ENCODE measurements around the gene SARDH.
A peak's percentile ranks its signal among the peaks of the same experiment; 100 is the strongest.

SARDH gene

DNA sequence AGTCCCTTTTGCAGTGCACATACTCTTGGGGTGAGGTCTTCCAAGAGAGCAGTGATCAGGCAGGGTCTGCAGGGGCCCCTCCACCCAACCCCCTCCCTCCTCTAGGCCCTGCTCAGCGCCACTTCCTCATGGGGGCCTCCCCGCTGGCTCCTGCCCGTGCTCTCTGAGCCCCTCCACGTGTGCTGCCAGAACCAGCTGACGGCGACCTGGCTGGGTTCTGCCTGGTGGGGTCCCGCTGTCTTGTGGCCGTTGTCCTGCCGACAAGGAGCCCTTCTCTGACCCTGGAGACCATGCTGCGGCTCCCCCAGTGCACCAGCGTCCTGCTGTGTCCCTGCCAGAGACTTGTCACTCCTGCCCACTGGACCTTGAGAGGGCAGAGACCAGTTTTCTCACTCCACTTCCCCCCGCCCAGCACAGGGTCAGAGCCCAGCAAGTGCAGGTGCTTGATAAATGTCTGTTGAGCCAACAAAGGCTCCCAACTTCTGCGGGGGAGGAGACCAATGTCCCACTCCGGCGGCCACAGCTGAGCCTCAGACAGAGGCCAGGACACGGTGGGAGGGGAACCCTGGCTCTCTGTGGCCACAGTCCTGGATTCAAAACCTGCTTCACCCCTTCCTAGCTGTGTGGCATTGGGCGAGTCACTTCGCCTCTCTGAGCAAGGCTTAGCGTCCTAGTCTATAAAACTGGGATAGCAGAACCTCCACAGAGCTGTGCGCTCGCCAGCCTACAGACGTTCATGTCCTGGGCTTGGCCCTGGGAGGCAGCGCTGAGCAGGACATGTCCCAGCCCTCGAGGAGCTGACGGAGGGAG is 24.8 kb downstream of the SARDH start:
- no peak for DNase-seq

DNA sequence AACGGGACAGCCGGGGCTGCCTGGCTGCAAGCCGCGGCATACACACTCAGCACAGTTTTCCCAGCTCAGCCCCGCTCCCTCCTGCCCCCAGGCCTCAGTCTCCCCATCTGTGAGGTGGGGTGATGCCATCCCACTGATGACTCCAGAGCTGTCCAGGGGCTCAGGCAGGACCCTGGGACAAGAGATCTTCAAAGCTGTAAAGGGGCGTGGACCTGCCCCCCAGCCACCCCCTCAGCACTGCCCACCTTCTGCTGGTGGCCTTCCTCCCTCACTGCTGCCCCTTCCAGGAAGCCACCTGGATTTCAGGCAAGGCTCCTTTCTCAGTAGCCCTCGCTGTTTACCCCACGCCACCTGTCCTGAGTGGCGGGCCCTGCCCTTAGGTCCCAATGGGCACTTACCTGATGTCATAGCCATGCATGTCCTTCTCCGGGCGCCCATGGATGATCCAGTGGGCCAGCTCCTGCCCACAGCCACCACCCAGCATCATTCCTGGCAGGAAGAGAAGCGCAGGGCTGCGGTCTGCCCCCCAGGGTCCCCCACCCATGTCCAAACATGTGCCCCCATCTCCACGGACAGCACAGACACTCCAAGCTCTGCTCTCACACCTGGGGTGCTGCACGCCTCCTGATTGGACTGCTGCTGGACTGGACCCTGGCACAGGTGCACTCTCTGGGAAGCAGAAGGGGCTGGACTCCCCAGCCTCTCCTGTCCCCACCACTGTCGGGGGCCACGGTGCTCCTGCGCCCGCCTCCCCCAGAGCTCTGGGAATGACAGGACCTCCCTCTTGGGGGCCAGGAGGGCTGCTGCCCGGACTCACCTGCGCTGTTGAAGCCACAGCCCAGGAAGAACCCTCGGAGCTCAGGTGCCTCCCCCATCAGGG is 25.7 kb downstream of the SARDH start:
- no peak for DNase-seq

DNA sequence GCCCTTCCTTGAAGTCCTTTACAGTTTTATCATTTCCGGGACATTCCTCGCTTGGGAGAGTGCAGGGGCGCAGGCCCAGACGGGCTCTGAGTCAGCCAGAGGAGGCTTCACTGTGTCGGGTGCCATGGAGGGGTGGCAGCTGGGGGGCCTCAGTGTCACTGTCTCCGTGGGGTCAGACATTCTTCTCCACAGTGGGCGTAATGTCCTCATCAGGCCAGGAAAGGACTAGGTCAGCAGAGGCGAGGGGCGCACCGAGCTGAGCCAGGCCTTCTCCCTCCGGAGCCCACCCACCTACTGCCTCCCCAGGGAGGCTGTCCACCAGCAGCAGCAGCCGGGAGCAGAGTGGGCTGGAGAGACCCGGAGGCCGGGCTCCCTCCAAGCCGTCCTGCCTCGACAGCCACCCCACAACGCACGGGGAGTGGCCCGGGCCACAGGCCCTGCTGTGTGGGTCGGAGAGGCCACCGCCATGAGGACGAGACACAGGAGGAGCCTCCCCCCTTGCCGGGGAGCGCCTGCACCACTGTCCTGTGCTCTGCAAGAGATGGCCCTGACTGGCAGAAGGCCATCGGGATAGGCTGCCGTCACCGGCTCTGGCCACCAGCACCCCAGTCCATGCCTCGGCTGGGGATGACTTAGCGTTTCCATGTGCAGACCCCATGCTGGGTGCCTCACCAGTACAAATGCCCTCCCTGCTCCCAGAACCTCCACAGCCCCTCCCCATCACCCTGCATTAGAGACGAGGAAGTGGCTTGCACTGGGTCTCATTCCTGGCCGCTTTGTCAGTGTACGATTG is 26.5 kb downstream of the SARDH start:
- DNase-seq = no peak

DNA sequence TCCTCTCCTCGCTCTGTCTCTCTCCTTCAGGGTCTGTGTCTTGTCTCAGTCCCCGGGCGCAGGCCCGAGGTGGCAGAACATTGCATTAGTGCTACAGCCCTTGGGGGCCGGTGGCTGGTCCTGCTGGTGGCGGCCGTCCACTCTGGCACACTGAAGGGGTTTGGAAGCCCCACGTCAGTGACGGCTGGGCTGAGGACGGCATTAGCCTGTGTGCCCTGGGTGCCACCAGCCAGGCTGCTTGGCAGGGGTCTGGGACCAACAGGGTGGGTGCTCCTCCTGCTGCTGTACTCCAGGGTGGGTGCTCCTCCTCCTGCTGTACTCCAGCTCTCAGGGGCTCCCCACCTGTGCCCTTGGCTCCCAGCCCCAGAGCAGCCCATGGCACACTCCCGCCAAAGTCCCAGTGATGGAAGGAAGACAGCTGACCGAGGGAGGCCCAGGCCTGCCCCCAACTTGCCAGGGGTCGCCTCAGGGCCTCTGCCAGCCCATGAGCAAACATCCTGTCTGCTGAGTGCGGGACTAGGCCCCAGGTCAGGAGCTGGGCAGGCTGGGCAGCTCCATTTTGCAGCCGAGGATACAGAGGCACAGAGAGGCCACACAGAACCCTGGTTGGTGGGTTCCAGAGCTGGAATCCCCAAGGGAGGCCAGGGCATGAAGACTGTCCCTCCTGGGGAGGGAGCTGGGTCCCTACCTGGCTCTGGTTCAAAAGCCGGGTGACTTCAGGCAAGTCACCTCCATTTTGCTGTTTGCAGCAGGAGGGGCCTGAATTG is 27.3 kb downstream of the SARDH start:
- no peak for DNase-seq

DNA sequence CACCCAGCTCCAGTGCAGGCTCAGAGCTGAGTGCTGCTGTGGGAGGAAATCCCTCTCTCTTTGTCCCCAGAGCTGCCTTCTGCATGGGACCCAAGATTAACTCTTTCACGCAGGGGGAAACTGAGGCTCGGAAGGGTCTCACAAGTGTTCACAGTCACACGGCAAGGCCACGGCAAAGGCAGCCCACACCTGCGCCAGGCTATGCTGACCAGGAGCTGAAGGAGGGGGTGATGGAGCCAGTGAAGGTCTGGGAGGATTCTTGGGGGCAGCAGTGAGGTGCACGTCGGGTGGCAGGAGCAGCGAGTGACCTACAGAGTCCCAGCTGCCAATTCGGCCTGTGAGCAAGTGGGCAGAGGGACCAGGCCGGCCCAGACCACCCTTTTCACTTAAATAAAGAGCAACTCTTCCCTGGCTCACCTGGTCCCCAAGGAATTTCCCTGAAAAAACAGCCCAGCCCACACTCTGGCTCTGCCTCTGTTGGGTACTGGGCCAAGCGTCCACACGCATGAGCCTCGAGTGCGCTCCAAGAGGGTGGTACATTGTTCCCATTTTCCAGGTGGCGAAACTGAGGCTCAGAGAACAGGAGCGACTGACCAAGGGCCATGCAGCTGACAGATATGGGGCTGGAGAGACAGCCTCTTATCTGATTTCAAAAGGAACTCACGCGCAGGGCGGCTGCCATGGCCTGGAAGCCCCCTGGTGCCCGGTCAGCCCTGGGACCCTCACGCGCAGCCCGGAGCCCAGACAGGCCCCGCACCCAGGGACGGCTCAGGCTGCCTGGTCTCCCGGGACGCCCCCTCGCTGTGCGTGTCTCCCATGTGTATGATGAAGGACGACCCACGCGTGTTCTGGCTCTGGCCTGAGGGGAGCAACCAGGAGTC is 28.2 kb downstream of the SARDH start:
- DNase-seq = no peak

DNA sequence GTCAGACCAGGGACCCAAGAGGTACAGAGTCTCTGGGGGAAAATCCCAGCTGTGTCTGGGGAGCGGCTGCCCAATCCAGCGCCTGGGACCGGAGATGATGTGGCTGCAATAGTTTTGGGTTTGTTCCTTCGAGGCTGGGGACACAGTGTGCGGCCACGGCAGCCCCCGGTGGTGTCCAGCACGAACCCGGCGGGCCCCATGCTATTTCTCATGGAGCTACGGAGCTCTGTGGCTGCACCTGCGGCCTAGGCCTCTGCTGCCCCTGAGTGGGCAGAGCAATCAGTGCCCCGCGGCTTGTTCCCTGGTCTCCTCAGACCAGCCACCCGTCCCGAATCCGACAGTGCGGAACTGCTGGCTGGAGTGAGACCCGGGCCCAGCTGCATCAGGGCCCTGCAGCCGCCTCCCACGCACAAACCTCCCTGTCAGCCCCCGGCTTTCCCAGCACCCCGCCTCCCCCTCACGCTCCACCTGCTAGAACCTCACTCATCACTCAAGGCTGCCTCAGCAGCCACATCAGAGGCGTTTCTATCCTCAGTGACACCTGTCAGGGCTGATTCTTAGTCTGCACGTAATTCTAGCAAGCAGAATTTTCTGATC is 29.0 kb downstream of the SARDH start:
- DNase-seq = peak; percentile 49

DNA sequence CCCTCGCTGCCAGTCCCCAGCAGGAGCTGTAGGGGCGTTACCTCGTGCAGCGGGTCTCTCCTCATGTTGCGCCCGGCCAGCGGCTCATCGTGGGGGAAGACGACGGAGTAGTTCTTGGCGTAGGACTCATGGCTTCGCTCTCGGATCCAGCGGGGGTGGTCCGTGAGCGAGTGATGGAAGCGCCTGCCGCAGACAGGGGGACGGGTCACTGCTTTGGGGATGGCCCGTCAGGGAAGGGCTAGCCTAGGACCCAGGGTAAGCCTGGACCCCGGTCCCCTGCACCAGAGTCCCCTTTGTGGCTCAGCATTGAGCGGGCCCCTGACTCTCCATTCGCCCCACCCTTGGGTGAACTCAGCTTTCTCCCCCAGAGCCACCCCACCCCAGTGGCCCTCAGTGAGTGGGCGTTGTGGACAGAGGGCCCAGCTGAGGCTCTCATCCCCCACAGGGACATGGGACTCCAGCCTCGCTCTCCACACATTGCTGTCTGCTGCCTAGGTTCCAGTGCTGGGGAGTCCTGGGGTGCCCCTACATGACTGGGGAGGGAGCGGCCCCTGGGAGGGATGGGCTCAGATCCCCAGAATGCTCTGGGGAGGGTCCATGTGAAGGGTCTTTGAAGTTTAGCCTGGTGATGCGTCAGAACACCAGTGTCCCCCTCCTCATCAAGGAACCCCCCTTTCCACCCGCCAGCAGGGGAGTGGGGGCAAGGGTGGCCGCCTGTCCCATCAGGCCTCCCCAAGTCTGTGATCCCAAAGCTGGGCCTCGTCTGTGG is 29.7 kb downstream of the SARDH start:
- DNase-seq = no peak

DNA sequence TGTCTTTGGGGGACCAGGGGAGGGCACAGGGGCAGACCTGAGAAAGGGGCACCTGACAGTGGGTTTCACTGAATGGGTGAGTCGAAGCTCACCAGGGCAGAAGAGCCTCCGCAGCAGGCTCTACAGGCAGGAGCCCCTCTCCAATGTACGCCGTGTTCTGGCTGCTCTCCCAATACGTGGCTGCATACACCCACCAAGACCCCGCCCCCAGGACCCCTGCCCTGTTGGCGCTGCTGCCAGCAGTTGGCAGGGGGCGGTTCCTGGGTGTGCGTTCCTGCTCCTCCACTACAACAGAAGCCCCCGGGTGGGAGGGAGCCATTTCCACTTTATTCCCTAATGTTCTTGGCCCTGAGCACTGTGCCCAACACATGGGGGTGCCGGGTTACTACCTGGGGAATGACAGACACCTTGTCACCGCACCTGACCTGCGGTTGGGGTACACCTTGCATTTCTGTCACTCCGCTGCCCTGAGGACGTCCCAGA is 30.3 kb downstream of the SARDH start:
- DNase-seq = no peak

DNA sequence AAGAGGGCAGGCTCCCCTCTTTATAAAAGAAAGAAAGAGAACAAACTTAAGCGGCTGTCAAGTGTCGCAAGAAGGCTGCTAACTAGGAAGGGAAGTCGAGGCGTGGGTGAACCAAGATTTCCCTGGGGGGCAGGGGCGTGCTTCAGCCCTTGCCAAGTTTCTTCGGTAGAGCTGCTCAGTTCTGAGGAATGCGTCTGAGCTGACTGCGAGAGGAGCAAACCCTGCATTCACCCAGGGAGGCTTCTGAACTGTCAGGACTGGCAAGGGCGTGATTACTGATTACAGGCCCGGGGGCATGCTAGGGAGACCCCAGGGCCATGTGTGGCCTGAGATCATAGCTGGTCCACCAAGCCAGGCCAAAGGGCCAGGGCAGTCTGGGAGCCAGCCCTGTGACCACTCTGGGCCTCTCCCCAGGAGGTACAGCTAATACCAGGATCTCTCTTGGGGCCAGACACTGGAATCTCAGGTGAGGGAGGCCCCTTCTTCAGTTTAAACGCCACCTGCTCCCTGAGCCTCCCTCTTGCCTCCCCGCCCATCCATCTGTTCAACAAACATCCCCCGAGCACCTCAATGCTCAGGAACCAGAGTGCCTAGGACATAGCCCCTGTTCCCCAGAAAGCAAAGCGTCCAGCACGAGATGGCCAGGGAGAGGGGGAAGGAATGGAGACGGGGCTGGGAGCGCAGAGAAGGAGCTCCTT is 30.9 kb downstream of the SARDH start:
- no peak for DNase-seq

DNA sequence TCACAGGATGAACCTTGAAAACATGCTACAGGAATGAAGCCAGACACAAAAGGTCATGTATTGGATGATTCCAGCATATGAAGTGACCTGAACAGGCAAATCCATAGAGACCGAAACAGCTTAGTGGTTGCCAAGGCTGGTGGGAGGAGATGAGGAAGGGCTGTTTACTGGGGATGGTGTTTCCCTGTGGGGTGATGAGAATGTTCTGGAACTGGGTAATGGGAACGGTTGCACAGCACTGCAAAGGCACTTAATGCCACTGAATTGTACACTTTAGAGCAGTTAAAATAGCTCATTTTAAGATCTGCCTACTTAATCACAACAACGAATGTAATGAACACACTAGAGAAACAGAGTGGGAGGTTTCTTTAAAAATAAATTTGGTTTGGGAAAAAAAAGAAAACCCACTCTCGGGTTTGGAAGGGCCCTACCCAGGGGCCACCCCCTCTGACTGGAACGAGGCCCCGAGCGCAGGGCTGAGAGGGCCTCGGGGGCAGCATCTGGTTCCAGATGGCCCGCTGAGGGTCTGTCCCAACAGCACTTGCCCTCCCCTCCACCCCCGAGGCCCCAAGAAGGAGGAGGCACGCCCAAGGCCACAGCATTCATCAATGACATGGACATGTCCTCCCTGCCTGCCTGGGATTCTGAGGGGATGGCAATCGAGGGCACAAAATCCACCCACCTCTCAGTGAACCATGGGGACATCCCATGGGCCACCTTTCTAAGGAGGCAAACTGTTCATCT is 31.7 kb downstream of the SARDH start:
- no peak for DNase-seq

DNA sequence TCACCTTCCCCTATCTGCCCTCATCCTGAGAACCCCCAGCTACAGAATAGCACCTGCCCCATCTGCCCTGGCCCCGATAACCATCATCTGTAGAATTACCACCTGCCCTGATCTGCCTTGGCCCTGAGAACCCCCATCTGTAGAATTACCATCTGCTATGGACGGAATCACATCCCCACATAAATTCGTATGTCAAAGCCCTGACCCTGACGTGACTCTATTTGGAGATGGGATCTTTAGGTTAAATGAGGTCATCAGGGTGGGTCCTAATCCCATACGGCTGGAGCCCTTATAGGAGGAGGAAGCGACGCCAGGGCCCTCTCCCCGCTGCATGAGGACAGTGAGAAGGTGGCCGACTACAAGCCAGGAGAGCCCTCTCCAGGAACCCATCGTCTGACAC is 32.6 kb downstream of the SARDH start:
- DNase-seq = no peak

DNA sequence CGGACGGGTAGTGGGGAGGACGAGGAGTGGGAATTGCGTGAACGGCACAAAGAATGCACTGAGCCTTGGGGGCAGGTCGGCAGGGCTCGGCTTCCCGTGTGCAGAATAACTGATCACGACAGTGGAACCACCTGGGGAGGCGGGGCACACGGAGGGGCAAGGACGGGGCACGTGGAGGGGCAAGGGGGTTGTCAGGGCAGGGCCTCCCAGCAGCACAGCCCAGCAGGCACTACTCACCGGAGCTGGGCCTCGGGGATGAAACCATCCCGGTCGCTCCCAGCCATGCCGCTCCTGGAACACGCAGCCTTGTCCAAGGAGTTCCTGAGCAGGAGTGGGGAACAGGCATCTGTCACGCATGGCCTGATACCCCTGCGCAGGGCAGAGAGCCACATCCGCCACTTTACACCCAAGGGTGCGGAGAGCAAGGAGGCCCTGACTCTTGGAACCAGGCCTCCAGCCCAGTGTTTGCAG is 33.4 kb downstream of the SARDH start:
- no peak for DNase-seq

DNA sequence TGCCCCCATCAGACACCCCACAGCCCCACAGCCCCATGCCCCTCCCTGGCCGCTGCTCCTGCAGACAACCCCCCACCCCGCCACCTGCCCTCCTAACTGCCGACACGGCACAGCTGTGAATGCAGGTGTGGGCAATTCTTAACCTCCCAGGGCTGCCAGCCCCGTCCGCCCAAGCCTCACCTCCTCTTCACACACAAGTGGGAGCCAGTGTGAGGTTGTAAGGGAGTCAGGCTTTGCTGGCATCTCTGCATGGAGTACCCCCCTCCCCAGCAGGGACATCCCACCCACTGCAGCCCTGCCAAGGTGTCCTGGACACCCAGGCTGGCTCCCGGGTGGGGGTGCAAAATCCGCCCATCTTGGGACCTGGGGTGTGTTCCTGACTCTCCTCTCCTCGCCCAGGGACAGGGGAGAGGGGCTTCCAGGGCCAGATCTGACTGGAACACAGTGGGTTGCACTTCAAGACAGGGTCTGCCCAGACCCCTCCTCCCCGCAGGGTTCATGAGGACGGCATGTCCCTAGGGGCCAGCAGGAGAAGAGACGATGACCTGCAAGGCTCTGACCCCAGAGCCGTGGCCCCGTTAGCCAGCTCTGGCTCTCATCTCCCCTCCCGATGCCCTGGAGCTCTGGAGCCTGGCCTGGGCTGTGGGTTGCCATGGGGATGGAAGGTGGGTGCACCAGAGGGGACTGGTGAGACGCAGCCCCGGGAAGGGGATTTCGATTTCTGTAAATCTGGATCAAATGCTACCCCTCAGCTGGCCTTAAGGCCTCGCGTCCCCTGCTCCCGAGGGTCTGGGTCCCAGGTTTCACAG is 34.4 kb downstream of the SARDH start:
- DNase-seq = no peak

DNA sequence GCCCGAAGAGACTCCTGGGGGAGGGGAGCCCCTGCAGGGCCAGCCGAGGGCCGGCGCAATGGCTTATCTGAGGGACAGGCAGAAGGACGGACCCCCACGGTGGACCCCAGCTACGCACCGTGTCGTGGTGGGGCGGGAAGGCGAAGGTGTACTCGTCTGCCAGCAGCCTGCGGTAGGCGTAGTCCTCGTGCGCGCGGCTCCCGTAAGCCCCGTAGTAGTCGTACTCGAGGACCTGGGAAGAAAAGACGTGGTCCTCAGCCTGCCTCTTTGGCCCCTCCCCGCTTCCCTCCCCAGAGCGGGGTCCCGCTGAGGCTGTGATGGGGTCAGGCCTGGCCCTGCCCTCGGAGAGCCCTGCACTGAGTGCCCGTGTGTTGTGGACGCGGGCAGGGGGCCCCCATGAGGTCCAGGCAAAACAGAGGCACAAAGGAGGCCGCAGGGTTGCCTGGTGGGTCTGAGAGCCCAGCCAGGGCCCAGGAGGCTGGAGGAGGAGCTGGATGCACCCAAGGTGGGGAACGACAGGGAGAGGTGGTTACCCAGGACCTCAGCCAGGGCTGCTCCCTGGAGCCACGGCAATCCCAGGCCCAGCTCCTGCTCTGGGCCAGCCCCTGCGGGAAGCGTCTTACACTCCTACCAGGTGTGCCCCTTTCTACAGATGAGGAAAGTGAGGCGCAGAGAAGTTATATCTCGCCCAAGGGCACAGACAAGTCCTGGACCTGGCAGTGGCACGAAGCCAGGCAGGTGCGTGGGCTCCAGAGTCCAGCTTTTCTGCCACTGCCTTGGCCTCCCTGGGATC is 35.2 kb downstream of the SARDH start:
- no peak for DNase-seq

DNA sequence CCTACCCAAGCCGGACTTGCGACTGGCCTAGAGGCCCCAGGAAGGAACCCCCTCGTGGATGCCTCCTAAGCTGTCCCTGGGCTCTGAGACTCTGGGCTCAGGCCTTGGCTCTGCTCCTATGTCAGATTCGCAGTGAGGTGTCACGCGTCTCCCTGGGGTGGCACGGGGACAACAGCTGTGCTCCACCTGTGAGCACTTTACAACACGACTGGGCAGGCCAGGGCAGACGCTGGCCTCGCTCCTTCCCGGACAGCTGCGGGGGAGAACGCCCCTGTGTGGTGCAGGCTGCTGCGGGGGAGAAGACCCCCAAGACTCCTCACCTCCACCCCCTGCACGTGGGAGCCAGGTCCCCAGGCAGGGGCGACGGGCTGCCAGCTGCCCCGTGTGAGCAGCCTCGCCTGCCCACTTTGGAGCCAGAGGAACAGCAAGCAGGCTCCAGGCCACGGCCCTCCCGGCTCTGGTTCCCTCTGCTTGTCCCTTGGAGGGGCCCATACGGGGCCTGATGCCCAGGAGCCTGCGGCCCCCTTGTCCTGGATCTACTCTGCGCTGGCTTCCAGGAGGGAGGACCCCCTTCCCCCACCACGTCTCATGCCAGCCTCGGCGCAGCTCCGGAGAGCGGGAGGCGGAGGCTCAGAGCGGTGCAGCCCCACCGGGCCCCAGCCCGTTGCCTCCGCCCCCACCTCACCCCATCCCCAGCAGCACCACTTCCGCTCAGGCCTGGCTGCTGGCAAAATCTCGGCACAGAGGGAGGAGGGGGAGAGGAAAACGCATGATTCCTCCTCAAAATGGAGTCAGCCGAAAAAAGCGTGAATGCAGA is 36.0 kb downstream of the SARDH start:
- DNase-seq = peak; percentile 74

Measured in stimulated activated CD4-positive, alpha-beta T cell treated with anti-CD3 and anti-CD28 coated beads, Interleukin-1b, Interleukin-23, amount 100 ng/mL, for 48 hours (primary cell).